GM12878 (cell line): Measurements from ENCODE around the gene GABRB3. TPM values are rescaled to one million over a fixed set of nuclear protein-coding genes. Genes with fewer than 3 reads are reported as not detected.

Experiments used
- ATAC-seq: fragments of 200-7000 bp; cut with Tn5 transposase; 3 replicates; pipeline ENCODE4 v1.9.1; 2020; ENCODE audit warnings: mild to moderate bottlenecking, moderate library complexity
- BruUV-seq: library from RNA; stranded (reverse); fragments of 400-500 nt; replicated peaks from 2 replicates; lab custom pipeline; 2021; lab: Mats Ljungman, UMichigan
- CTCF ChIA-PET: fragments of 300-600 bp; sonication (Branson Sonifier 250); formaldehyde crosslinking; extraction: SDS; loops from one replicate; lab custom pipeline; 2021; ENCODE audit warnings: inconsistent platforms; lab: Yijun Ruan, JAX
- POLR2A ChIA-PET: fragments of 350-600 bp; formaldehyde crosslinking; extraction: SDS; loops from one replicate; lab custom pipeline; 2021; ENCODE audit warnings: inconsistent platforms; lab: Charles Lee
- RAD21 ChIA-PET: fragments of 300-600 bp; sonication (Branson Sonifier 250); formaldehyde crosslinking; loops from one replicate; lab custom pipeline; 2023; ENCODE audit warnings: antibody characterized with exemption; ENCODE audit not compliant: unreplicated experiment; lab: Charles Lee
- SMC1A ChIA-PET: fragments of 300-600 bp; sonication (Branson Sonifier 250); formaldehyde crosslinking; loops from one replicate; lab custom pipeline; 2023; ENCODE audit not compliant: unreplicated experiment, uncharacterized antibody; lab: Charles Lee
- DNase-seq: peaks from one replicate; pipeline ENCODE4 v3.0.0-alpha.2; 2011; ENCODE audit warnings: low read depth, low spot score
- FAIRE-seq: peaks from 3 replicates; lab custom pipeline; 2011; peaks lifted over from hg19 to GRCh38; lab: Jason Lieb, UNC
- H2AFZ ChIP-seq: 2 replicates; pipeline ENCODE4 v1.6.0; 2011; ENCODE audit warnings: low read depth, low read length, control low read depth; ENCODE audit not compliant: control insufficient read depth
- H3K27ac ChIP-seq: 2 replicates; pipeline ENCODE4 v1.5.1; 2011; ENCODE audit warnings: control low read depth; ENCODE audit not compliant: control insufficient read depth, insufficient read depth
- H3K27me3 ChIP-seq, 2 experiments: replicated peaks in 1 of 2; 2 replicates each; pipeline versions ENCODE4 v1.6.0 to v1.6.1; 2011; ENCODE audit warnings: low read length in 1 of 2; ENCODE audit not compliant: control insufficient read depth in 2 of 2, insufficient read depth in 2 of 2
- H3K36me3 ChIP-seq, 2 experiments: 2 replicates each; pipeline ENCODE4 v1.5.1; 2011; ENCODE audit warnings: low read length in 1 of 2; ENCODE audit not compliant: control insufficient read depth in 2 of 2, insufficient read depth in 2 of 2
- H3K4me1 ChIP-seq: 2 replicates; pipeline ENCODE4 v1.6.1; 2011; ENCODE audit warnings: mild to moderate bottlenecking, low read length, moderate library complexity, mixed read lengths; ENCODE audit not compliant: control insufficient read depth, insufficient read depth
- H3K4me2 ChIP-seq: 2 replicates; pipeline ENCODE4 v1.6.0; 2011; ENCODE audit warnings: control low read depth; ENCODE audit not compliant: control insufficient read depth, insufficient read depth
- H3K4me3 ChIP-seq: fragments of 200-600 bp; sonication (generic); 2 replicates; pipeline ENCODE4 v1.5.1; 2016
- H3K79me2 ChIP-seq: 2 replicates; pipeline ENCODE4 v1.6.0; 2011; ENCODE audit warnings: low read length; ENCODE audit not compliant: control insufficient read depth, insufficient read depth
- H3K9ac ChIP-seq: 2 replicates; pipeline ENCODE4 v1.8.0; 2011; ENCODE audit warnings: low read length, control low read depth, mixed read lengths; ENCODE audit not compliant: control insufficient read depth, insufficient read depth
- H3K9me3 ChIP-seq: replicated peaks from 3 replicates; pipeline ENCODE4 v1.5.1; 2011; ENCODE audit warnings: mild to moderate bottlenecking, low read length; ENCODE audit not compliant: control insufficient read depth, insufficient read depth
- H4K20me1 ChIP-seq: 2 replicates; pipeline ENCODE4 v1.6.0; 2011; ENCODE audit not compliant: control insufficient read depth, insufficient read depth
- CBX3 ChIP-seq: fragments of 200-600 bp; sonication (generic); IDR thresholded peaks from 2 replicates; pipeline ENCODE4 v1.6.1; 2016; ENCODE audit warnings: low read depth, borderline replicate concordance
- DPF2 ChIP-seq: fragments of 450-650 bp; IDR thresholded peaks from 2 replicates; pipeline ENCODE4 v1.6.1; 2017; ENCODE audit warnings: mild to moderate bottlenecking
- EP300 ChIP-seq, 2 experiments: fragments of 150-350 bp in 1 of 2; IDR thresholded peaks; 2 replicates each; pipeline ENCODE4 v1.6.1; 2011 to 2012; ENCODE audit warnings: low read depth in 2 of 2, low read length in 2 of 2, borderline replicate concordance in 1 of 2, improper control_type of control experiment in 1 of 2, inconsistent platforms in 1 of 2; ENCODE audit not compliant: control insufficient read depth in 1 of 2
- ESRRA ChIP-seq: IDR thresholded peaks from 2 replicates; pipeline ENCODE4 v1.6.1; 2012; ENCODE audit warnings: mild to moderate bottlenecking, low read length, improper control_type of control experiment
- ETV6 ChIP-seq, 2 experiments: fragments of 450-650 bp in 1 of 2; IDR thresholded peaks in 1 of 2; conservative IDR thresholded peaks in 1 of 2; 2 replicates each; pipeline ENCODE4 v1.6.1; 2014; ENCODE audit warnings: antibody characterized with exemption in 1 of 2, borderline replicate concordance in 1 of 2, low read depth in 1 of 2, mild to moderate bottlenecking in 1 of 2, moderate library complexity in 1 of 2
- EZH2 ChIP-seq: IDR thresholded peaks from 2 replicates; pipeline ENCODE4 v1.6.1; 2012; ENCODE audit warnings: low read depth, mild to moderate bottlenecking, control low read depth, inconsistent platforms, low read length, borderline replicate concordance; ENCODE audit not compliant: control insufficient read depth
- GATAD2B ChIP-seq: fragments of 450-650 bp; conservative IDR thresholded peaks from 2 replicates; pipeline ENCODE4 v1.6.1; 2017; ENCODE audit warnings: low read depth, mild to moderate bottlenecking, moderate library complexity
- HCFC1 ChIP-seq: fragments of 150-350 bp; IDR thresholded peaks from 2 replicates; pipeline ENCODE4 v1.6.1; 2014; ENCODE audit warnings: low read length
- HDAC6 ChIP-seq: fragments of 200-600 bp; sonication (generic); IDR thresholded peaks from one replicate; pipeline ENCODE4 v1.8.0; 2017; ENCODE audit warnings: antibody characterized with exemption; ENCODE audit not compliant: unreplicated experiment
- MEF2B ChIP-seq: fragments of 450-650 bp; IDR thresholded peaks from 2 replicates; pipeline ENCODE4 v1.6.1; 2018; ENCODE audit warnings: mild to moderate bottlenecking, moderate library complexity; ENCODE audit not compliant: partially characterized antibody, poor library complexity, severe bottlenecking
- MTA2 ChIP-seq: fragments of 450-650 bp; IDR thresholded peaks from 2 replicates; pipeline ENCODE4 v1.6.1; 2016; ENCODE audit warnings: low read depth, mild to moderate bottlenecking, moderate library complexity
- NR2F1 ChIP-seq: fragments of 450-650 bp; conservative IDR thresholded peaks from 2 replicates; pipeline ENCODE4 v1.6.1; 2017; ENCODE audit warnings: mild to moderate bottlenecking
- POLR2AphosphoS2 ChIP-seq: IDR thresholded peaks from 2 replicates; pipeline ENCODE4 v1.6.1; 2011; ENCODE audit warnings: low read depth, mild to moderate bottlenecking, low read length, improper control_type of control experiment, moderate library complexity
- SP1 ChIP-seq: IDR thresholded peaks from one replicate; pipeline ENCODE4 v1.6.1; 2011; ENCODE audit warnings: low read depth, low read length
- SPI1 ChIP-seq: IDR thresholded peaks from 2 replicates; pipeline ENCODE4 v1.6.1; 2011; ENCODE audit warnings: low read depth, mild to moderate bottlenecking, low read length, moderate library complexity, borderline replicate concordance; ENCODE audit not compliant: insufficient read depth
- WGBS: methylation state at CpG from one replicate; pipeline ENCODE4 v1.1.6; 2016; ENCODE audit warnings: low lambda C conversion rate; ENCODE audit not compliant: insufficient replicate concordance, insufficient coverage; ENCODE audit errors: missing lambda C conversion rate; 5-methylcytosine and 5-hydroxymethylcytosine counted together
- in situ Hi-C: fragments of 300-500 bp; cut with MboI; formaldehyde crosslinking; loops from 9 replicates; pipeline ENCODE4 v1.14.3; 2018; ENCODE audit warnings: mixed read lengths
- intact Hi-C: fragments of 100-400 bp; cut with micrococcal nuclease; formaldehyde crosslinking; loops from one replicate; pipeline ENCODE4 v1.14.2; 2022; ENCODE audit not compliant: unreplicated experiment
- polyA plus RNA-seq, 11 experiments: library from polyadenylated mRNA; depleted of rRNA in 4 of 11; unstranded in 6 of 11; stranded (reverse) in 5 of 11; fragments of >200 nt; fragmentation: Nextera tagmentation in 4 of 11; fragmentation: Illumina TruSeq in 1 of 11; extraction: Ambion mirVana in 4 of 11; extraction: Trizol in 1 of 11; gene quantifications; 1 replicate in 1 of 11; 2 replicates in 10 of 11; pipeline versions ENCODE4 v1.2.1 to v1.2.3, GENCODE V29; 2011 to 2016; ENCODE audit warnings: inconsistent platforms in 2 of 11, missing spikeins in 2 of 11, low read depth in 1 of 11
- total RNA-seq, 4 experiments: library from RNA; depleted of rRNA in 3 of 4; stranded (reverse); fragments of >200 nt in 3 of 4; fragmentation: Illumina TruSeq in 1 of 4; extraction: Trizol in 1 of 4; gene quantifications; 2 replicates each; pipeline versions ENCODE4 v1.2.1 to v1.2.3, GENCODE V29; 2013 to 2021
- TF ChIP-seq, protein P1 (sequence below): fragments of 450-650 bp; IDR thresholded peaks from 2 replicates; pipeline ENCODE4 v1.6.1; 2017; ENCODE audit warnings: low read depth, mild to moderate bottlenecking, moderate library complexity
- TF ChIP-seq, protein P2 (sequence below): IDR thresholded peaks from 2 replicates; pipeline ENCODE4 v1.6.1; 2012; ENCODE audit warnings: low read length, inconsistent platforms
- TF ChIP-seq, protein P3 (sequence below): IDR thresholded peaks from 2 replicates; pipeline ENCODE4 v1.6.1; 2012; ENCODE audit warnings: low read depth, low read length, improper control_type of control experiment
- TF ChIP-seq, protein P4 (sequence below): IDR thresholded peaks from 2 replicates; pipeline ENCODE4 v1.6.1; 2011; ENCODE audit warnings: low read depth, mild to moderate bottlenecking, low read length, moderate library complexity, borderline replicate concordance; ENCODE audit errors: extremely low read depth
- TF ChIP-seq, protein P5 (sequence below): IDR thresholded peaks from 2 replicates; pipeline ENCODE4 v1.6.1; 2012; ENCODE audit warnings: low read depth, low read length, improper control_type of control experiment

GABRB3 gene
- total and polyA plus RNA-seq, 10 of the 15 experiments (the other 5 are each of a cell fraction or from before 2014, with no cell fraction given), result 0.05 to 0.08 (median 0.05) TPM; not detected in 7

DNA sequence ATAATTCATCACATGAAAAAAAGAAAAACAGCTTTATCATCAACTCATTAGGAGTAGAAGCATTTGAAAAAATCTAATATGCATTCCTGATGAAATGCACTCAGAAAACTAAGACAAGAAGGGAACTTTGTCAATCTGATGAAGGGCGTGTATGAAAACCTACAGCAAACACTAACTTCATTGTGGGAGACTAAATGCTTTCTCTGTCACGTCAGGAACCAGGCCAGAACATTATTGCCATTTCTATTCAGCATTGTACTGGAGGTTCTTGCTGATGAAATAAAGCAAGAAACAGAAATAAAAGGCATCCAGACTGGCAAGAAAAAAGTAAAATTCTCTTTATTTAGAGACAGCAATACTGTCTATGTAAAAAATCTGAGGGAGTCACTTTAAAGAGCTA, 235.2 kb downstream of the GABRB3 start:
- no peaks in the 10 kb centered on the region for H3K9me3 ChIP-seq
- no peak overlapping the region for H3K9ac ChIP-seq
- no peak for DNase-seq
- H3K27me3 ChIP-seq, result no peaks in the 10 kb centered on the region
- no peaks in the 10 kb centered on the region for H4K20me1 ChIP-seq
- ChIA-PET RAD21 (no interaction called here), POLR2A (no interaction called here)
- in situ Hi-C loops (no loop called here), intact Hi-C loops (no loop called here)
- H2AFZ ChIP-seq, result no peak overlapping the region
- no TSS peak for BruUV-seq
- FAIRE-seq, result no peak
- no peaks in the 10 kb centered on the region for H3K36me3 ChIP-seq
- ATAC-seq, result no peak
- WGBS, result 0% methylated on average over 2 of the region's 2 CpGs
- no peak overlapping the region for H3K27ac ChIP-seq
- no peaks in the 10 kb centered on the region for H3K79me2 ChIP-seq
- TF ChIP-seq POLR2AphosphoS2 (no peak), MEF2B (no peak), CBX3 (no peak), DPF2 (no peak), SP1 (no peak), NR2F1 (no peak), EZH2 (no peak), ESRRA (no peak), GATAD2B (no peak), ETV6 (conservative IDR thresholded peaks at IDR 0.05 in 1 of 2, IDR thresholded peaks at IDR 0.05 in 1 of 2; ENCODE audit: borderline replicate concordance in 1 of 2, low read depth in 1 of 2) (no peak), HCFC1 (no peak), SPI1 (no peak), HDAC6 (no peak), EP300 (IDR thresholded peaks at IDR 0.05; ENCODE audit: borderline replicate concordance in 1 of 2, control insufficient read depth in 1 of 2, low read depth in 2 of 2, low read length in 2 of 2) (no peak), MTA2 (no peak)
- TF ChIP-seq, protein P1, sequence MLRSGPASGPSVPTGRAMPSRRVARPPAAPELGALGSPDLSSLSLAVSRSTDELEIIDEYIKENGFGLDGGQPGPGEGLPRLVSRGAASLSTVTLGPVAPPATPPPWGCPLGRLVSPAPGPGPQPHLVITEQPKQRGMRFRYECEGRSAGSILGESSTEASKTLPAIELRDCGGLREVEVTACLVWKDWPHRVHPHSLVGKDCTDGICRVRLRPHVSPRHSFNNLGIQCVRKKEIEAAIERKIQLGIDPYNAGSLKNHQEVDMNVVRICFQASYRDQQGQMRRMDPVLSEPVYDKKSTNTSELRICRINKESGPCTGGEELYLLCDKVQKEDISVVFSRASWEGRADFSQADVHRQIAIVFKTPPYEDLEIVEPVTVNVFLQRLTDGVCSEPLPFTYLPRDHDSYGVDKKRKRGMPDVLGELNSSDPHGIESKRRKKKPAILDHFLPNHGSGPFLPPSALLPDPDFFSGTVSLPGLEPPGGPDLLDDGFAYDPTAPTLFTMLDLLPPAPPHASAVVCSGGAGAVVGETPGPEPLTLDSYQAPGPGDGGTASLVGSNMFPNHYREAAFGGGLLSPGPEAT, result no peak
- TF ChIP-seq, protein P2, sequence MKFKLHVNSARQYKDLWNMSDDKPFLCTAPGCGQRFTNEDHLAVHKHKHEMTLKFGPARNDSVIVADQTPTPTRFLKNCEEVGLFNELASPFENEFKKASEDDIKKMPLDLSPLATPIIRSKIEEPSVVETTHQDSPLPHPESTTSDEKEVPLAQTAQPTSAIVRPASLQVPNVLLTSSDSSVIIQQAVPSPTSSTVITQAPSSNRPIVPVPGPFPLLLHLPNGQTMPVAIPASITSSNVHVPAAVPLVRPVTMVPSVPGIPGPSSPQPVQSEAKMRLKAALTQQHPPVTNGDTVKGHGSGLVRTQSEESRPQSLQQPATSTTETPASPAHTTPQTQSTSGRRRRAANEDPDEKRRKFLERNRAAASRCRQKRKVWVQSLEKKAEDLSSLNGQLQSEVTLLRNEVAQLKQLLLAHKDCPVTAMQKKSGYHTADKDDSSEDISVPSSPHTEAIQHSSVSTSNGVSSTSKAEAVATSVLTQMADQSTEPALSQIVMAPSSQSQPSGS, result no peak
- TF ChIP-seq, protein P3, sequence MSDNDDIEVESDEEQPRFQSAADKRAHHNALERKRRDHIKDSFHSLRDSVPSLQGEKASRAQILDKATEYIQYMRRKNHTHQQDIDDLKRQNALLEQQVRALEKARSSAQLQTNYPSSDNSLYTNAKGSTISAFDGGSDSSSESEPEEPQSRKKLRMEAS, result no peak
- TF ChIP-seq, protein P4, sequence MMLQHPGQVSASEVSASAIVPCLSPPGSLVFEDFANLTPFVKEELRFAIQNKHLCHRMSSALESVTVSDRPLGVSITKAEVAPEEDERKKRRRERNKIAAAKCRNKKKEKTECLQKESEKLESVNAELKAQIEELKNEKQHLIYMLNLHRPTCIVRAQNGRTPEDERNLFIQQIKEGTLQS, result no peak
- TF ChIP-seq, protein P5, sequence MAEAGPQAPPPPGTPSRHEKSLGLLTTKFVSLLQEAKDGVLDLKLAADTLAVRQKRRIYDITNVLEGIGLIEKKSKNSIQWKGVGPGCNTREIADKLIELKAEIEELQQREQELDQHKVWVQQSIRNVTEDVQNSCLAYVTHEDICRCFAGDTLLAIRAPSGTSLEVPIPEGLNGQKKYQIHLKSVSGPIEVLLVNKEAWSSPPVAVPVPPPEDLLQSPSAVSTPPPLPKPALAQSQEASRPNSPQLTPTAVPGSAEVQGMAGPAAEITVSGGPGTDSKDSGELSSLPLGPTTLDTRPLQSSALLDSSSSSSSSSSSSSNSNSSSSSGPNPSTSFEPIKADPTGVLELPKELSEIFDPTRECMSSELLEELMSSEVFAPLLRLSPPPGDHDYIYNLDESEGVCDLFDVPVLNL, result no peak
- TF ChIP-seq, all 136 proteins: peak for 0
- H3K4me2 ChIP-seq, result no peak overlapping the region
- CTCF ChIA-PET, result no interaction called here
- SMC1A ChIA-PET, result no interaction called here
- H3K4me1 ChIP-seq, result no peaks in the 10 kb centered on the region
- no peak overlapping the region for H3K4me3 ChIP-seq
